Upper lobe of left lung (tissue), 4 donors: Measurements from ENCODE around the gene PXMP4.

Source experiments
- CTCF ChIP-seq, 6 experiments: fragments of 450-650 bp in 4 of 6; fragments of 200-600 bp in 2 of 6; sonication (generic) in 2 of 6; IDR thresholded peaks; one replicate each; pipeline ENCODE4 v1.5.1; 2016 to 2019; ENCODE audit warnings: antibody characterized with exemption in 6 of 6
- EP300 ChIP-seq, 4 donors: sonication (generic); formaldehyde crosslinking; IDR thresholded peaks; one replicate each; pipeline ENCODE4 v1.5.1; 2017; ENCODE audit warnings: antibody characterized with exemption in 4 of 4, control low read depth in 2 of 4
- POLR2A ChIP-seq, 4 donors: fragments of 450-650 bp; IDR thresholded peaks; one replicate each; pipeline ENCODE4 v1.5.1; 2016 to 2017; ENCODE audit warnings: antibody characterized with exemption in 4 of 4, mild to moderate bottlenecking in 2 of 4
- POLR2AphosphoS5 ChIP-seq, 2 donors: sonication (generic); formaldehyde crosslinking; IDR thresholded peaks; one replicate each; pipeline ENCODE4 v1.5.1; 2017; ENCODE audit warnings: antibody characterized with exemption in 2 of 2

GRCh38 chr20:33701629-33702450 lies 18.3 kb downstream of the PXMP4 start:
- TF ChIP-seq POLR2AphosphoS5 (IDR thresholded peaks at IDR 0.05) (no peak), CTCF (IDR thresholded peaks at IDR 0.05) (no peak), POLR2A (IDR thresholded peaks at IDR 0.05) (no peak), EP300 (IDR thresholded peaks at IDR 0.05) (no peak)
